GM12892 (cell line): ENCODE results near the gene ADAMTSL4.

Source experiments
- POLR2A ChIP-seq: IDR thresholded peaks from 2 replicates; pipeline ENCODE4 v1.6.1; 2011; ENCODE audit warnings: low read depth, low read length, control low read depth
- POLR2AphosphoS5 ChIP-seq: IDR thresholded peaks from 2 replicates; pipeline ENCODE4 v1.6.1; 2011; ENCODE audit warnings: low read depth, low read length, control low read depth
- TAF1 ChIP-seq: IDR thresholded peaks from 2 replicates; pipeline ENCODE4 v1.6.1; 2011; ENCODE audit warnings: low read depth, mild to moderate bottlenecking, control low read depth, low read length, borderline replicate concordance

GRCh38 chr1:150562446-150563339, 13.5 kb downstream of the ADAMTSL4 start:
- TF ChIP-seq POLR2A (0 out of 2 replicates have a peak, but pooled peaks have one; percentile 46), TAF1 (peak; percentile 64; the same call in 1 of the 2 replicates), POLR2AphosphoS5 (peak; percentile 60)
